Measurements from ENCODE around the gene TMEM131. TPM values are rescaled to one million over a fixed set of nuclear protein-coding genes. Genes with fewer than 3 reads are reported as not detected.
"Not testable (repeated sequence)": the region's sequence is repeated elsewhere in the genome, so short reads cannot be mapped to it uniquely, and the experiment has no call there.

TMEM131 gene, protein sequence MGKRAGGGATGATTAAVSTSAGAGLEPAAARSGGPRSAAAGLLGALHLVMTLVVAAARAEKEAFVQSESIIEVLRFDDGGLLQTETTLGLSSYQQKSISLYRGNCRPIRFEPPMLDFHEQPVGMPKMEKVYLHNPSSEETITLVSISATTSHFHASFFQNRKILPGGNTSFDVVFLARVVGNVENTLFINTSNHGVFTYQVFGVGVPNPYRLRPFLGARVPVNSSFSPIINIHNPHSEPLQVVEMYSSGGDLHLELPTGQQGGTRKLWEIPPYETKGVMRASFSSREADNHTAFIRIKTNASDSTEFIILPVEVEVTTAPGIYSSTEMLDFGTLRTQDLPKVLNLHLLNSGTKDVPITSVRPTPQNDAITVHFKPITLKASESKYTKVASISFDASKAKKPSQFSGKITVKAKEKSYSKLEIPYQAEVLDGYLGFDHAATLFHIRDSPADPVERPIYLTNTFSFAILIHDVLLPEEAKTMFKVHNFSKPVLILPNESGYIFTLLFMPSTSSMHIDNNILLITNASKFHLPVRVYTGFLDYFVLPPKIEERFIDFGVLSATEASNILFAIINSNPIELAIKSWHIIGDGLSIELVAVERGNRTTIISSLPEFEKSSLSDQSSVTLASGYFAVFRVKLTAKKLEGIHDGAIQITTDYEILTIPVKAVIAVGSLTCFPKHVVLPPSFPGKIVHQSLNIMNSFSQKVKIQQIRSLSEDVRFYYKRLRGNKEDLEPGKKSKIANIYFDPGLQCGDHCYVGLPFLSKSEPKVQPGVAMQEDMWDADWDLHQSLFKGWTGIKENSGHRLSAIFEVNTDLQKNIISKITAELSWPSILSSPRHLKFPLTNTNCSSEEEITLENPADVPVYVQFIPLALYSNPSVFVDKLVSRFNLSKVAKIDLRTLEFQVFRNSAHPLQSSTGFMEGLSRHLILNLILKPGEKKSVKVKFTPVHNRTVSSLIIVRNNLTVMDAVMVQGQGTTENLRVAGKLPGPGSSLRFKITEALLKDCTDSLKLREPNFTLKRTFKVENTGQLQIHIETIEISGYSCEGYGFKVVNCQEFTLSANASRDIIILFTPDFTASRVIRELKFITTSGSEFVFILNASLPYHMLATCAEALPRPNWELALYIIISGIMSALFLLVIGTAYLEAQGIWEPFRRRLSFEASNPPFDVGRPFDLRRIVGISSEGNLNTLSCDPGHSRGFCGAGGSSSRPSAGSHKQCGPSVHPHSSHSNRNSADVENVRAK (N-terminal part only)
- 33.8 TPM for total RNA-seq

DNA sequence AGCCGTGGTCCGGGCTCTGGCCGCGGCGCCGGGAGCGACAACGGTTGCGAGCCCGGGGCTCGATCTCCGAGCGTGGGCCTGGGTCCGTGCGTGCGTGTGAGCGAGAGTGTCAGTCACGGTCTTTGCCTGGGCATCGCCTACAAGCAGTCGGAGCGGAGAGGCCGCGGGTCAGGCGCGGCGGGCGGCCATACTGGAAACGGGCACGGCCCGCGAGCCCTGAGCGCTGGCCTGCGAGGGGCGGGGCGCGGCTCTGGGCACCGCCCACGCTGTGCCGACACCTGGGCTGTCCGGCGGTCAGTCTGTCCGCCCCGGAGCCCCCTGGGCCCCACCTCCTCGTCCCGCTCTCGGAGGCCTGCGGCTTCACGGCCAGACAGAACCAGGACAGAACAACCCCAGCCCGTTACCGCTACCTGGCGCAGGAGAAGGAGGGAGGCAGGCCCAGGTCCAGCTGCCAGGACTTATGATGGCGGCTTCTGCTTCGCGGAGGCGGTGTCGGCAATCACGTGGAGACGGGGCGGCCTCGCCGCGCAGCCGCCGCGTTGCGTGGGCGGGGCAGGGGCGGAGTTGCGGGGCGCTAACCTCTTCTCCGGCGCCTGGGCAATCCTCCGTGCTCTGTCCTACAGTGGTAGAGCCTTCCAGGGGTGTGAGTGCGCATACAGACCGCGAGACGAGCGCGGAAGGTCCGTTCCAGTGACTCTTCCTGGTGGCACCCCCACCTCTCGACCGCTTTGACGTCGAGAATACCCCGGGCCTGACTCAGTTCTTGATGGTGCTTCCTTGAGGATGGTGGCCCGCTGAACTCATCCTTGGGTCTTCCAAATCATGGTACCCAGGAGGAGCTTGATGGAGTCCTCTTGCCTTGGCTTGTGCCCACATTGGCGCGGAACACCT, at the start of gene TMEM131:
Gene TMEM131, minus strand, starts transcription at position 215 of the 891 bp plus-strand sequence. CDS start 286 bp downstream, outside the sequence.
- peak; percentile 91 for ATAC-seq

DNA sequence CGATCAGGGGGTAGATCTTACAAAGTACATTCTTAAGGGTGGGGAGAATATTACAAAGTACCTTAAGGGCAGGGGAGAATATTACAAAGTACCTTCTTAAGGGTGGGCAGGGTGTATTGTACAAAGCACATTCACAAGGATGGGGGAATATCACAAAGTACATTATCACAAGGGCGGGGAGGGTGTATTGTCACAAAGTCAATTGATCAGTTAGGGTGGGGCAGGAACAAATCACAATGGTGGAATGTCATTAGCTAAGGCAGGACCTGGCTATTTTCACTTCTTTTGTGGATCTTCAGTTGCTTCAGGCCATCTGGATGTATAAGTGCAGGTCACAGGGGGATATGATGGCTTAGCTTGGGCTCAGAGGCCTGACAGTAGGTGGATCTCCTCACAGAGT, 49.0 kb upstream of the TMEM131 start:
- not testable (repeated sequence) for ATAC-seq

DNA sequence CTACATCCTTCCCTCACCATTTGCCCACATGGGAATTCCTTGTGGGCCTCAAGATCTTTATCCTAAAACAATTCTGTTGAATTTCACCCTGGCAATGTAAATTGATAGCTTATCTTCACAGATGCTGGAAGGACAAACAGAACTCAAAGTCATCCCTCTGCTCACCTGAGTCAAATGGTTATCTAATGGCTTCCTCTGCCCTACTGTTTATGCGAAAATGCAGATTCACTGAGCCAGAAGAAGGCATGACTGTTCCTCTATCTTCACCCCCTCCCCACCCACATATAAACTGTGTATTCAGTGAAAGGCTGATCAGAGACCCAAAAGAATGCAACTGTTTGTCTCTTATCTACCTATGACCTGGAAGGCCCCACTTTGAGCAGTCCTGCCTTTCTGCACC, 47.4 kb upstream of the TMEM131 start:
- no peak for ATAC-seq

DNA sequence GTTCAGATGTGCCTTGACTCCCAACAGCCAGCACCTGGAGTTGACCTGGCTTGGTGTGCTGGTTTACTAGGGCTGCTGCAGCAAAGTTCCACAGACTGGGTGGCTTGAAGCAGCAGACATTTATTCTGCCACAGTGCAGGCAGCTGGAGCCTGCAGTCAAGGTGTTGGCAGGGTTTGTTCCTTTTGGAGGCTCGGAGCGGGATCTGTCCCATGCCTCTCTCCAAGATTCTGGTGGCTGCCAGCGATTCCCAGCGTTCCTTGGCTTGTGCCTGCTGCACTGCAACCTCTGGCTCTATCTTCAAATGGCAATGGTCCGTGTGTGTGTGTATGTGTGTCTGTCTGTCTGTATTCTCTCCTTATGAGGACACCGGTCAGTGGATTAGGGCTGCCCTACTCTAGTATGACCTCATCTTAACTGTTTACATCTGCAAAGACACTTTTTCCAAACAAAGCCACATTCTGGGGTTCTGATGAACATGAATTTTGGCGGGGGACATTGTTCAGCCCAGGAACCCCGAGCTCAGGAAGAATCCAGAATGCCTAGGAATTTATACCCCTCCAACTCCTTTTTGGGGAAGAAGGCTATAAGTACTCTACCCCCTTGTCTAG, 44.7 kb upstream of the TMEM131 start:
- no peak for ATAC-seq

DNA sequence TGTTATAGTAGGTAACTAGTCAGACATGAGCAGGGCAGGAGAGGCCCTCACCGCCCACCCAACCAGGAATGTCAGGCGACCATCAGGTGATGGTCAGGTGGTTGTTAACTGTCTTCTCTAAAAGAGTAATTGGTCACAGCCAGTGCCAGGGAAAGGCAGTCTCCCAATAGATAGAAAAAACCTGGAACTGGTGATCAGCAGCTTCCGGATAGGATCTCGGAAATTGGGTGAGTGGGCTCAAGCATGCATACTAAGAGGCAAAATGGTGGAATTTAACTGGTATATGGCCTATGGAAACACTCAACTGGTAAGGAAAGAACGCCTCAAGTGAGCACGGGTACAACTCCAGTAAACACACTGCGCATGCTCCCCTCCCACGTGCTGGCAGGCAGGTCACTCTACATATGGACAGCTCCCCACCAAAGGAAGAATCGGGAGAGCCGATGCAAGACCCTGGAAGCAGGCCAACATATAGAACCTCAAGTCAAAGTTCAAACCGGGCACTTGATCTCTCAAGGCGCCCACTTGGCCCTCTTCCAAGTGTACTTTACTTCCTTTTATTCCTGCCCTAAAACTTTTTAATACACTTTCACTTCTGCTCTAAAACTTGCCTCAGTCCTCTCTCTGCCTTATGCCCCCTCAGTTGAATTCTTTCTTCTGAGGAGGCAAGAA, 43.5 kb upstream of the TMEM131 start:
- ATAC-seq = no peak

GRCh38 chr2:98037666-98038336, 42.1 kb upstream of the TMEM131 start:
- no peak for ATAC-seq

DNA sequence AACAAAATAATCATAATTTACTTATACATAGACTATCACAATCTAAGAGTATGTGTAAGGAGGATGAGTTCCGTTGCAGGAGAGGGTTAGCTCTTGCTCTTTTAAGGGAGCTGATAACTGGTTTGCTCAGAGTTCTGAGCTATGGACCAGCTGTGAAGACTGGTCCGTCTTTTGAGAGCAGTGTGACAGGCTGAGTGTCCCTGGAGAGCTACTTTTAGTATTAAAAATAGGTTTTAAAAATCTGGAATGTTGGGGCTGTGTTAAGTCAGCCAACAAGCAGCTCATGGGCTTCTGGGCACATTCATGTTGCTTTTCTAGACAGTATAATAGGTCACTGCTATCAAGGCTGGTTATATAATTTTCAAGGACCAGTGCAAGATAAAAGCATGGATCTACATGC, 41.5 kb upstream of the TMEM131 start:
- no peak for ATAC-seq

- ATAC-seq = no peak
Observed at GRCh38 chr2:98036349-98037000, 40.7 kb upstream of the TMEM131 start.

DNA sequence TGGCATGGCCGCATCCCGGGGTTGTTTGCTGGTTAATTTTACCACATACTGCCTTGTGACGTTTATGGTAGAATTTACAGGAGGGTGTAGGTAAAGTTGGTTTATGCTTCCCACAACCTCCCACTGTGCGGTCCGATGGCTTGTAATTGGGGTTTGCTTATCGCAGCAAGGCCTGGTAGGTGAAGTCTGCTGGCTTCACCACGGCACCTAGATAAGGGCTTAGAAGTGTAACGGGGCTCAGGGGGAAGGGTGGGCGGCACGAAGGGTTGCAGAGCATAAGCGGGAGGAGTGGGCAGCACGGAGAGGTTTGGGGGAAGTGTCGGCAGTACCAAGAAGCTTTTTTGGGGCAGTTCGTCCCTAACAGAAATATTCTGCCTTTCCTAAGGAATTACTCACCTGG, 39.0 kb upstream of the TMEM131 start:
- no peak for ATAC-seq

DNA sequence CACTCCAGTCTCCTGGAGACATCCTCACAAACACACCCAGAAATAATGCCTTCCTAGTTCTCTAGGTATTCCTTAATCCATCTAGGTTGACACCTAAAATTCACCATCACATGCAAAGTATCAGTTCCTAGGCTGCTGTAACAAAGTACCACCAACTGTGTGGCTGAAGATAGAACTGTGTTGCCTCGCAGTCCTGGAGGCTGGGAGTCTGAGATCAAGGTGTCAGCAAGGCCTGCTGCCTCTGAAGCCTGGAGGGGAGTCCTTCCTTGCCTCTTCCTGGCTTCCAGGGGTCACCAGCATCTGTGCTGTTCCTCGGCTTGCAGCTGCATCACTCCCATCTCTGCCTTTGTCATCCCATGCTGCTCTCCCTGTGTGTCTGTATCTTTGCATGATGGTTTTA, 36.3 kb upstream of the TMEM131 start:
- ATAC-seq = no peak

DNA sequence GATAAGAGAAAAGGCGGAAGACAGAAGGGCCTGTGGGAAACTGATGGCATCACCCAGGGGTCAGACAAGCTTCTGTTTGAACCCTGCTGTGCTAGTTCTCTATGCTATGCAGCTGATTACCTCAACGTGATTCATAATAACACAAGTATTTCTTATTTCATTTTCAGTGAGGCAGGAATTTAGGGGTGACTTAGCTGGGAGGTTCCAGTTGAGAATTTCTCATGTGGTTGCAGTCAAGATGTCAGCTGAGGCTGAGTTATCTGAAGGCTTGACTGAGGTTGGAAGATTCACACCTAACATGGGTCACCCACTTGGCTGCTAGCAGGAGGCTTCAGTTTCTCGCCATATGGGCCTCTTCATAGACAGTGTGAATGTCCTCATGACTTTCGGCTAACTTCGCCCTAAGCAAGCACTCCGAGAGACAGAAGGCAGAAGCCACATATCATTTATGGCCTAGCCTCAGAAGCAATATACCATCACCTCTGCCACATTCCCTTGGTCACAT, 34.0 kb upstream of the TMEM131 start:
- ATAC-seq = no peak

GRCh38 chr2:98028931-98029717, 33.4 kb upstream of the TMEM131 start:
- ATAC-seq = no peak

GRCh38 chr2:98028101-98028561, 32.4 kb upstream of the TMEM131 start:
- peak; percentile 54 for ATAC-seq

- ATAC-seq = peak; percentile 49
Observed at GRCh38 chr2:98027538-98027937, 31.8 kb upstream of the TMEM131 start.

GRCh38 chr2:98026927-98027522, 31.3 kb upstream of the TMEM131 start:
- ATAC-seq = peak; percentile 22

- no peak for ATAC-seq
Observed at GRCh38 chr2:98026292-98026691, 30.5 kb upstream of the TMEM131 start.

GRCh38 chr2:98025481-98026037, 29.8 kb upstream of the TMEM131 start:
- no peak for ATAC-seq

- ATAC-seq = not testable (repeated sequence)
Observed at GRCh38 chr2:98022067-98022466, 26.3 kb upstream of the TMEM131 start.
